Lung microvascular endothelial cell (primary cell): ENCODE results near the gene MYOM1. TPM values are rescaled to one million over a fixed set of nuclear protein-coding genes. Genes with fewer than 3 reads are reported as not detected.

Source experiments
- DNase-seq, 2 donors: peaks; one replicate each; pipeline versions ENCODE4 v3.0.0 to v3.0.0-alpha.2; 2010; ENCODE audit warnings: low read depth in 2 of 2
- total RNA-seq: library from RNA; depleted of rRNA; stranded (reverse); fragments of >200 nt; gene quantifications from 2 replicates; pipeline ENCODE4 v1.2.1, GENCODE V29; 2014

Gene MYOM1
- total RNA-seq, 1 donor from 2014 or later = 8.7 TPM

DNA sequence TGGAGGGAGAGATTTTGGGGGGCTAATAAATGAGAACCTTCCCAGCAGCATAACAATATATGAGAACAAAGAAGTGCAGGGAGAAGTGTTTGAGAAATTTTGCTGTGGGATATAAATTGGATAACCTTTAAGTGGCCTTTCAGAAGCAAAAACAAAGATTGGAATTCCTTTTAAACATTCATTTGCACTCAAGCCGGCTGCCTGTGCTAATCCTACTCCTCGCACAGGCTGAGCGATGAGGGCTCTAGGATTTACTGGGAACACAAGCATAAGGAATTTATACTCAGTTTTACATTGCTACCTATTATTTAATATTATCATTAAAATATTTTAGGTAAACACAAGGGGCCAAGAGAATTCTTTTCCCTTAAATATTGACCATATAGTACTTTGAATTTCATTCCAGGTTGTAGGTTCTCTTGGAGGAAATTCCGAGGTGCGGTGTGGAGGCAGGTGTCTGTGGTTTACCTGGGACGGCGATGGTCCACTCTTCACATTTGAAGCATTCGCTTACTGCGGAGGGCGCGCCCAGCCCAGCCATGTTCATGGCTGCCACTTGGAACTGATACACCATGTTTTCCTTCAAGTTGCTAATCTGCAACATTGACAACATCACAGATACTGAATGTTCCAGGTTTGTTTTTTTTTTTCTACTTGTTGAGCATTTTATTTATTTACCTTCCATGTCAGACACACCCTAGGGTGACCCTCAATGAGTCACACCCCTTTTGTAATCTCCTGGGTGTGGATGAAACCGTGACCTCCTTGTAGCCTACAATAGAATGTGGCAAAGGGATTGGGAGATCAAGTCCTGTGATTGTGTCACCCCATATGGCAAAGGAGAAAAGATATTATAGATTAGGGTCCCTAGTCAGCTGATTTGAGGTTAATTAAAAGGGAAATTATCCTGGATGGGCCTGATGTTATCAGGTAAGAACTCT lies 100.1 kb downstream of the MYOM1 start:
- DNase-seq = no peak

DNA sequence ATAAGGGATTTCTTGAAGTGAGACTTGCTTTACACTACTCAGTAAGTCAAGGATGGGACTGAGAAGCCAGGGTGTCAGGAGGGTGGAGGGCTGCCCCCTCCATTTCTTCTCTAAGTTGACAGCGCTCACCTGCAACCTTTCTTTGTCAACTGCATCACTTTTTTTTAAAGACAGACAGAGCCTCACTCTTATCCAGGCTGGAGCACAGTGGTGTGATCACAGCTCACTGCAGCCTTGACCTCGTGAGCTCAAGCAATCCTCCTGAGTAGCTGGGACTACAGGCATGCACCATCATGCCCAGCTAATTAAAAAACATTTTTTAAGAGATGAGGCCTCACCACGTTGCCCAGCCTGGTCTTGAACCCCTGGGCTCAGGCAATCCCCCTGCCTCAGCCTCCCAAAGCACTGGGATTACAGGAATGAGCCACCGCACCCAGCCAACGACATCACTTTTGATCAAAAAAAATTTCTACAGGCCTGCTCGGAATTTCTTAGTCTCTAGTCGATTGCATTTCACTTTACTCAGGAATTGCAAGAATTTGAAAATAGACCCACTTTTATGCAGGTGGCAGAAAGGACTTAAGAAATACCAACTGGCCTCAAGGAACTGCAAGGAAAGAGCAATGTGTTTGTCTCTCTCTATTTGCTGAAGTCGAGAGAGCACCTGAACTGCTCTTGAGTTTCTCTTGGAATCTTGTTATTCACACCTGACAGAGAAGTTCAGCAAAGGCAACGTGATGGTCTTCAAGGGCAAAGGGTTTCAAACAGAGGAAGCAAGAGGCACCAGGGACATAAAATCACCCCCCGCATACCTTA lies 101.4 kb downstream of the MYOM1 start:
- DNase-seq = no peak

DNA sequence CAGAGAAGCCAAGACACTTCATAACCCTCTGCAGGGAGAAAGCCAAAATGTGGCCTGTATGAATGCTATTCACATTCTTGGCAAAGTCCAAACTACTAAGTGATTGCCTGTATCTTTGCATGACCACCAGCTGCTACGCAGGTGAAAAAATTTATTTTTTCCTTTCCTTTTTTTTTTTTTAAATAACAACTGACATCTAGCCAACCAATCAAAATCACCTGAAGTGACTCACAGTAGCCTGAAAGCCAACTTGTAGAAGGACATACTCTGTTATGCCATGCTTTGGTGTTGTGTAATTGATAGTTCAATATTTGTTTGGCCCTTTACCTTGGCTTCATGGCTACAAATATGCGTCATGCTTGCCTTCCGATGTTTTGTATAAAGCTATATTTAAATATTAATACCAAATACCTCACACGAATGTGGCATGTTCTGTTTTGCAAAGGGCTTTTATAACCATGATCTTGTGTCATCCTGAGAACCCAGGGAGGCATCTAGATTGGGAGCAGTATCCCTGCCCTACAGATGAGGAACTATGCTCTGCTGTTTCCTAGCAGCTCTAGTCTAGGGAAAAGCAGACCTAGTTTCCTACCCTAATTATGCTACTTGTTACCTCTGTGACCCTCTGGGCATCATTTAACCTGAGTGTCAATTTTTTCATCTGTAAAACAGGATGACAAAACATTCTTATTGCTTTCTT lies 102.1 kb downstream of the MYOM1 start:
- peak in 1 of 2 donors; percentile 26 for DNase-seq

DNA sequence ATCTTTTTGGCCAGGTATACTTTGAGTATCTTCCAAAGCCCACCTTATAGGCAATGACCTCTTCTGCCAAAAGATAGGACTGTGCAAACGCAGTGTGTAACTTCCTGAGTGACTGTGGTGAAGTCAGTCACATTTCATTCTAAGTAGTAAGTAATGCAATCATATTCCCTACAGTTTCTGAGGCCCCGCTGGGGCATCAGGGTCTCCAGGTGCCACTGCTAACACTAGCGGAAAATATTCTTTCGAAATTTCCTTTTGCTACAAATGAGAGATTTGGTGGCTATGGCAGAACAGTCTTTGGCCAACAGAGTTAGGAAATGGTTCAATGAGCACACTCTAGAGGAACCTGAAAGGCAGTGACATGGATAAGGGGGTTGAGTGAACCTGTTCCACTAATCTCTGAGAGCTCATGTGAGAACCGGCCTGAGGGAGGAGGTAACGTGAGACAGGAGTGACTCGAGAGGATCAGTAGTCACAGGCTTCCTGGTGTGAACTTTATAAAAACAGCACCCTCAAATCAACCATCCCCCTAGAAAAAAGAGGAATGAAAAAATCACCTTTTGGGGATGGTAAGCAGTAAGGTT lies 104.2 kb downstream of the MYOM1 start:
- no peak for DNase-seq

DNA sequence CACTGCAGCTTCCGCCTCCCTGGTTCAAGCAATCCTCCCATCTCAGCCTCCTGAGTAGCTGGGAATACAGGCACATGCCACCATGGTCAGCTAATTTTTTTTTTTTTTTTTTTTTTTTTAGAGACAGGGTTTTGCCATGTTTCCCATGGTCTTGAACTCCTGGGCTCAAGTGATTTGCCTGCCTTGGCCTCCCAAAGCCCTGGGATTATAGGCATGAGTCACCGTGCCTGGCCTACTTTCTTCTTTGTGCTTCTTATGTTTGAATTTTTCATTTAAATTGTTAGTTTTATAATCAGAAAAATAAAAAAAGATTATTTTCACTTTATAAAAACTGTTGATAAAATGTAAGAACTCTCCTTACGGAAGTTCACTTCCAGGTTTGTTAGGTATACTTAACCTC lies 105.3 kb downstream of the MYOM1 start:
- DNase-seq = no peak

DNA sequence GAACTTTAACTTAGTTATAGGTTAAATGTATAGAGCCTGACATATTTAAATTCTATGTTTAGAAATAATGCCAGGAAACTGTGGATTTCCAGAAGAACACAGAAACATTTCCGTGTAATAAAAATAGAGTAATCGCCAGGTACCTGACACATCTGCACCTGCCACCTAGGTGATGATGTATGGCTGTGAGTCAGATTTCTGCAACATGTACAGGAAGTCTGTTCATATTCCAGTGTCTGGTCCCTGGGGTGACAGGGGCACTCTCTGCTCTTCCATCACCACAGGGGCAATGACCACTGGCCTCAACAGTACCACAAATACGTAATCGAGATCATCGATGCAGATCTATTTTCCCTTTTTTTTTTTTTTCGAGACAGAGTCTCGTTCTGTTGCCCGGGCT lies 105.7 kb downstream of the MYOM1 start:
- no peak for DNase-seq

DNA sequence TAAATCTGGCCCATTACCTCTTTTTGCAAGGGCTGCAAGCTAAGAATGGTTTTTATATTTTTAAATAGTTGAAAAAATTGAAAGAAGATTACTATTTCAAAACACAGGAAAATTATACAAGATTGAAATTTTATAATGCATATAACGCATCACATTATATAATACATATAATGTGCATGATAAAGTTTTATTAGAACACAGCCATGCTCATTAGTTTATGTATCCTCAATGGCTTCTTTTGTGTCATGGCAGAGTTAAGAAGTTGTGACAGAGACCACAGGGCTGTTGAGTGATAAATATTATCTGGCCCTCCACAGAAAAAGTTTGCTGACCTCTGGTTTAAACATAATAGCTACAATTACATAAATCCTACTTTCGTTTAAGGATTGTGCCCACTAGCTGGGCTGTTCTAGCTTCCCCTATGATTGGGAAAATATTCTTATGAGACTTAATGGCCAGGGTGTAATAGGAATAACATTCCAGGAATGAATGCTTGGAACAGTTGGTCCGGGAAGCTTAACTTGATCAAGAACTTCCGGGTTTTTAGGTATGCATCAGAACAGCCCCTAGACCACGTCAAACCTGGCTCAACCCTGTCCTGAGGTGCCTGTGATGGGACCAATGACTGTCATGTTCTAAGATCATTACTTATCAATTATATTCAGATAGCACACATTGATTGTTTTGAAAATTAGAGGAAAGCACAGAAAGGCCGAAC lies 108.1 kb downstream of the MYOM1 start:
- no peak for DNase-seq

DNA sequence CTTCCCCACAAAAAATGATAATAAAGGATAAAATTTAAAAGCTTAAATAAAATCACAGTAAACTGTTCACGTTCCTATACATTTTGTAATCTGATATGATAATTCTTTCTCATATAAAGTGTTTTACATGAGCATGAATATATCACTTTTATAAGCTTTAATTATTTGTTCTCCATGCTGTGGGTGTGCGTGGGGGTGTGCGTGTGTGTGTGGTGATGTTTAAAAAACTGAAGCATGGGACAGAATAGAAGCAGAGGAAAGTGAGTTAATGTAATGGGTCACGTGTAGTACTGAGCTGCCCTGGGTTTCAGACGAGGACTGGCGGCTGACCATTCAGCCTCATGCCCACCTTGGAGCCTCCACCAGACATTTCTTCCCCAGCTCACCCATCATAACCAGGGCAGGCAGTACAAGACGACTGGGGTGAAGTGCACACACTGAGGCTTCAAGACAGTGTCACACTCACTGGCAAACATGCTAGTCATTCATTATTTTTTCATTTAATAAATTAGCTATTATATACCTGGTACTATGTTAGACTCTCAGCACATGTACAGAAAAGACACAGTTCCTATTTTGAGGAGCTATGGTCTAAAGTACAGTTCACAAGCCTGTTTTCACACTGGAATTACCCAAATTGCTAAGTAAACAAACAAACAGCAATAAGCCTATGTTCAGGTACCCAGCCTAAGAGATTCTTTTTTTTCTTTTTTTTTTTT lies 109.6 kb downstream of the MYOM1 start:
- DNase-seq = no peak

DNA sequence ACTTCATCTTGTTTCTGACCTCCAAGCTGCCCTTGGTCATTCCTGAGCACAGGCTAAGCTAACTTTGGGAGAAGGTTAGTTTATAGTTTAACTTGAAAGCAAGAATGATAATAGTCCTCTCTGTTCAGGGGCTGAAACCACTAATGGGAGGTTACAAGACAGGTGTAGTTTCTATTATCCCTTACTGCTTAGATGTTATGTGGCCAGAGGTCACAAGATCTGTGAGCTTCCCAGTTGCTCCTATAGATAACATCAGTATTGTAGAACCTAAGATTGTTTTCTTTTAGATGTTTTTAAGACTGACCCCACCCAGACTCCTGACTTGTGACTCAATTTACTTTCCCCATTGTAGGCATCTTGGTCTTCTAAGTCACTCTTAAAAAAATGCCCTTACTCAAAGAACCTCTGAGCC lies 112.0 kb downstream of the MYOM1 start:
- no peak for DNase-seq

DNA sequence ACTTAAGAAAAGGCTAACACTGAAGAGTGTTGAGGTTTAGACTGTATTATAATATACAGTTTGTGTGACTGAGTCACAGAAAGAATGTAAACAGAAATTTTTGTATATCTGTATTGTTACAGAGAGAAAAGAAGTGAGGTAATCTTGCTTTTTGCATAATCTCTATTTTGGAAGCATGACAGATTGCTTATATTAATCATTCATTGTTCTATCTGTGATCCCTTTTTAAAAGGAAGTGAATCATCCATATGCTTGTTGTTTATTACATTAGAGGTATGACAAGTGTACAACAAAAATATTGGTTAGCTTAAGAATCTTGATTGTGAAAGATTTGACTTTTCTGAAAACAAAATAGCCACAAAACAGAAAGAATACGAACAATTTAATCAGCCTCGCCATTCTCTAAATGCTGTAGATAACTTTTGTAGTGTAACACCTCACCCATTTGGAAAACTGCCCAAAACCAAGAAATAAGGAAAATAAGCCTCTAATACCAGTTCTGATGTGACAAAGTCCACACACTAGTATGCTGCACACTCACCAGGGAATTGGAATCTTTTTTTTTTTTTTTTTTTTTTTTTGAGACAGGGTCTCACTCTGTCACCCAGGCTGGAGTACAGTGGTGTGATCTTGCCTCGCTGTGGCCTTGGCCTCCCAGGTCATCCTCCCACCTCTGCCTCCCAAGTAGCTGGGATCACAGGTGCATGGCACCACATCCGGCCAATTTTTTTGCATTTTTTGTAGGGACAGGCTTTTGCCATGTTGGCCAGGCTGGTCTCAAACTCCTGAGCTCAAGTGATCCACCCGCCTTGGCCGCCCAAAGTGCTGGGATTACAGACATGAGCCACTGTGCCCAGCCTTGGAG lies 115.3 kb downstream of the MYOM1 start:
- DNase-seq = peak; percentile 85 to 86

DNA sequence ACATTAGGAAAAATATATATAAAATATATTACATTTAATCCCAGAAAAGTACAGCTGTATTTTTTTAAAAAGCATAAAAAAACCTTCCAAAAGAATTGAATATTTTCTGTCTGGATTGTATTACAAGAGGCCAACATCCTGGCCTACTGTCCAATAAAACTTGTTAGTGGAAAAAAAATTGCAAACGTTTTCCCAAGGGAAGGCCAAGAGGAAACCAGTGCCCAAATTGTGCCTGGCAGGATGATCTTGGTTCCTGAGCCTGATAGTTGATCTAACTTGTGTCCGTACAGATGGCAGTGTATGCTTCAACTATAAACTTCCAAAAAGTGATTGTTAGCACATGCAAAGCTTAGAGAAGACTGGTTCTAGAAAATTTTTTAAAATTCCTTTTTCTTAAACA lies 116.2 kb downstream of the MYOM1 start:
- DNase-seq = peak; percentile 40 to 91

DNA sequence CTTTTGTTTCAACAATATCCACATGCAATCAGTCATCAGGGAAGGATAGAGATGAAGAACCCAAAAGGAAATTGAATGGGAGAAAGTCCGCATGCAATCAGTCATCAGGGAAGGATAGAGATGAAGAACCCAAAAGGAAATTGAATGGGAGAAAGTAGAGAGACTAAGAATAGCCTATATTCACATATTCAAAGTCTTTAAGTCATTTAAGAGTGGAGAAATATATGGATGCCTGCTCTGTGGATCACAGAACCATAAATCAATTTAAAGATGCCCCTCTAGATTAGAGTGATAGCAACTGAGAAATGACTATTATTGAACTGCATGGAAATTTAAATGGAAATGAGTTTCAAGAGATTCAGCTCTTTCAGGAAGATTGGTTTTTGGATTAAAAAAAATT lies 116.8 kb downstream of the MYOM1 start:
- no peak for DNase-seq

DNA sequence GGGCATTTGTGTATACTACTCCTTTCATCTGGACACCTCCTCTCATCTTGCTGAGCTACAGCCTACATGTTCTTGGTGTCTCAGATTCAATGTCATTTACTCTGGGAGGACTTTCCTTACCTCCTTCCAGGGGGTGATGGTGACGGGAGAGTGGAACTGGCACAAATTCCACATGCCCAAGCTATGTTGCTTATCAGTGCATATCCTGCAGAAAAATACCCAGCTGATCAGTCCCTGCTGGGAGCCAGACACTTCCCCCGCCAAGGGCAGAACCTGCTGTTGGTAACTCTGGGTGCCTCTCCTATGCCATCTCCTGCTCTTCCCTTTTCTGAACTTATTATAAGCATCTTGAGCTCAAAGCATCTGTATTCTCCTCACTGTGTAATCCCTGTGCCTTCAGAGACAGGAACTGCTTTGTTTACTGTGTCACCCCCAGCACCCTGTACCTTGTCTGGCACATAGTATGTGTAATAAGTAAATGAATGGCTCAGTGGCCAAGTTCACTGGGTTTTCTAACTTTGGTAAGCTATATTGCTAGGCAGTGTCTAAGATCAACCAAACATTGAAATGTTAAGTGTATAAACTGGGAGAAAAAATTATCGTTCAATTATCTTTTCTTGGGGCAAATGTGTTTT lies 119.2 kb downstream of the MYOM1 start:
- DNase-seq = peak in 1 of 2 donors; percentile 42

DNA sequence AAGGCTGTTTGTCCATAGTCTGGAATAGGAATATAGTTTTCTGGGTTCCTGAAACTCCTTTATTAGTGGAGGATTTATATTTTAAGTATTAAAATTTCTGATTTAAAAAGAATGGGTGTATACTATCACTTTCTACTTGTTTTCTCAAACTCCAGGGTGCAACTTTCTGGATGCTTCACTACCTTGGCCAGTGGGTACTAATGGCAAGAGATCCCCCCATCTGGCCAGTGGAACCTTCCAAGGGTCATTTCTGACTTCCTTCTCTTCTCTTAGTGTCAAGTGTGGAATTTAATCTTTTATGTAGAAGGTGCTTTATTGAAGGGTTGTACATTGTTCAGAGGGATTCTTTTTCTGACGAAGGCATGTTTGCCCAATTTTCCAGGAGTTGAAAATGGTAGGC lies 120.4 kb downstream of the MYOM1 start:
- DNase-seq = no peak

DNA sequence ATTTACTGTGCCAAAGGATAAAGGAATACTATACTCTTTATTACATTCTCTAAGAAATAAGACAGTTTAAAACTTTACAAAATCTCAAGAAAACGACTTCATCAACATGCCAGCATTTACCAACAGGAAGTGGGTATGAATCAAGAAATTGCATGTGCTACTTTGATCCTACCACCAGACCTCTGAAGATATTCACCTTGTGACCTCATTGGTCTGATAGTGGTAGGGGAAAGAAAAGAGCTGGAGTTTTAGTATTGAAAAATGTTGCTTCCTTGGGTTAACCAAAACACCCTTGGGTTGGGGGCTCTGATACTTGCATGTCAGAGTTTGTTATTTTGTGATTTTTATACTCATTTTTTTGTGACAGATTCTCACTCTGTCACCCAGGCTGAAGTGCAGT lies 122.7 kb downstream of the MYOM1 start:
- DNase-seq = no peak

DNA sequence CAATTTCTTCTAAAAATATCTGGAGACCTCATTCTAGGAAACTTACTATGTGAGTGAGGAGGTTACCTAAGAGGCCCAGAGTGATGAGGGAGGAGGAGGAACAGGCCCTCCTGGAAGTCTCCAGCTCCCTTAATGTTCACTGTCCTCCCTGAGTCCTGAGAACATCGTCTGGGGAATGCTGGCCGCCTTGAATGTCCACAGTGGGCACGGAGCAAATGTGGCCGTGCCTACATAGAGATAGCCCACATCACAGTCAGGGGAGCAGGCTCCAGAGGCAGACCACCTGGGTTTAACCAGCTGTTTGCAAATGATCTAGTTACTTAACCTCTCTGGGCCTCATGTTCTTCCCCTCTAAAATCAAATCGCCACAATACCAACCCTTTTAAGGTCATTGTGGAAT lies 123.8 kb downstream of the MYOM1 start:
- no peak for DNase-seq

DNA sequence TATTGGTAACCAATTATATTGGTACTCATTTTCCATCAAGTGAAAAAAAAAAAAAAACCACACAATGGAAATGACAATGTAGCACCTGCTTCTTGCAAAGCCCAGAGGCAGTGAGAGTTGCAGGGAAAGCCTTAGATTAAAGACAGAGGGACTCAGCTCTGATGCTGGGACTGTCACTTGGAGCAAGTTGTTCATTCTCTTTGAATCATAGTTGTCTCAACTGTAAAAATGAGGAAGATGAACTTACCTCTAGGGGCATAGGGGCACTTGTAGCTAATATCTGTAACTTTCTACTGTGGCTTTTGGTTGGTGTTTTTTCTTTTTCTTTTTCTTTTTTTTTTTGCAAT lies 125.5 kb downstream of the MYOM1 start:
- no peak for DNase-seq

DNA sequence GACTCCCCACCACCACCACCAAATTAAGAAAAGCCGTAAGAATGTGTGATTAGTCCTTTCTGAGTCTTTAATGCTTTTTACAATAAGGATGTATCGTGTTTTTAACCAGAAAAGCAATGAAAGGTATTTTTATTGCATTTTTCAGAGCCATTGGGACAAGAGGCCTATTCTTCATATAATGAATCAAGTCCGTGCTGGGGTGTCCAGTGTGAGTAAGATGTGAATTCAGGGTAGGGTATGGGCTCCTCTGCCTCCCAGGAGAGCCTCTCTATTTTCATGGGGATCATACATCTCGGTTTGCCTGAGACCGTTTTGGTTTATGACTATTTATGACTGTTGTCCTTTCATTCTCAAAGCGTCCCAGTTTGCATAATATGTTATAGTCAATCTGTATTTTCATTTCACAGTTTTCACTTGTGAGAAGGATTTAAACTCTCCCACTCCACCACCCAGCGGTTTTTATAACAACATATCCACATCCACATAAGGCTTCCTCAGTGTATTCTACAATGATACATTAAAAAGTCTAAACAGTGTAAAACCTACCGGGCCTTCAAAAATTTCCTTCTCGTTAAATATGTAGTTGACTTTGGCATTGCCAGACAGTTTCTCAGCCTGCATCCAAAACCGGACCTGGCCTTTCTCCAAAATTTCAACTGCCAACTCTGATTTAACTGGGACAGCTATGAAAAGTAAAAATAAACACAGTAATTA lies 126.0 kb downstream of the MYOM1 start:
- peak in 1 of 2 donors; percentile 79 for DNase-seq
